Stimulated activated CD4-positive, alpha-beta T cell treated with anti-CD3 and anti-CD28 coated beads, Interleukin-15, amount 100 ng/mL, for 1 hour (primary cell): ENCODE results near the gene ZFAND6.
A peak's percentile ranks its signal among the peaks of the same experiment; 100 is the strongest.

Experiments
- DNase-seq, 2 donors: peaks; one replicate each; pipeline ENCODE4 v3.0.0-alpha.2; 2020; ENCODE audit warnings: low read depth in 1 of 2, low spot score in 1 of 2

Gene ZFAND6

DNA sequence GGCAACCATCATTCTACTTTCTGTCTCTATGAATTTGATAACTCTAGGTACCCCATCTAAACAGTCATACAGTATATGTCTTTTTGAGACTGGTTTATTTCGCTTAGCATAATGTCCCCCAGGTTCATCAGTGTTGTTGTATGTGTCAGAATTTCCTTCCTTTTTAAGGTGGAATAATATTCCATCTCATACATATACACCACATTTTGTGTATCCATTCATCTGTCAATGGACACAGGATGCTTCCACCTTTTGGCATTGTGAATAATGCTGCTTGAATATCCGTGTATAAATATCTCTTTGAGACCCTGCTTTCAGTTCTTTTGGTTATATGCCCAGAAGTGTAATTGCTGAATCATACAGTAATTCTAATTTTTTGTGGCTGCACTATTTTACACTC is 10.4 kb upstream of the ZFAND6 start:
- DNase-seq = no peak

- DNase-seq = no peak
Observed at GRCh38 chr15:80052597-80053304, 6.7 kb upstream of the ZFAND6 start.

DNA sequence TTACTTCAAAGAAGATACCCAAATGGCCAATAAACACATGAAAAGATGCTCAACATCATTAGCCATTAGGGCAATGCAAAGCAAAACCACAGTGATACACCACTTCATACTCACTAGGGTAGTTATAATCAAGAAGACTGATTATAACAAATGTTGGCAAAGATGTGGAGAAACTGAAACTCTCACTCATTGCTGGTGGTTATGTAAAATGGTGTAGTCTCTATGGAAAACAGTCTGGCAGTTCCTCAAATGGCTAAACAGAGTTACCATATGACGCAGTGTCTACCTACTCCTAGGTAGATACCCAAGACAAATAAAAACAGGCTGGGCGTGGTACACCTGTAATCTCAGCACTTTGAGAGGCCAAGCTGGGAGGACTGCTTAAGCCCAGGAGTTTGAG is 3.5 kb upstream of the ZFAND6 start:
- no peak for DNase-seq

GRCh38 chr15:80058044-80058443 is 1.4 kb upstream of the ZFAND6 start:
- DNase-seq = no peak

- peak in 1 of 2 donors; percentile 72 for DNase-seq
Observed at GRCh38 chr15:80059786-80060355, 395 bp downstream of the ZFAND6 start.

DNA sequence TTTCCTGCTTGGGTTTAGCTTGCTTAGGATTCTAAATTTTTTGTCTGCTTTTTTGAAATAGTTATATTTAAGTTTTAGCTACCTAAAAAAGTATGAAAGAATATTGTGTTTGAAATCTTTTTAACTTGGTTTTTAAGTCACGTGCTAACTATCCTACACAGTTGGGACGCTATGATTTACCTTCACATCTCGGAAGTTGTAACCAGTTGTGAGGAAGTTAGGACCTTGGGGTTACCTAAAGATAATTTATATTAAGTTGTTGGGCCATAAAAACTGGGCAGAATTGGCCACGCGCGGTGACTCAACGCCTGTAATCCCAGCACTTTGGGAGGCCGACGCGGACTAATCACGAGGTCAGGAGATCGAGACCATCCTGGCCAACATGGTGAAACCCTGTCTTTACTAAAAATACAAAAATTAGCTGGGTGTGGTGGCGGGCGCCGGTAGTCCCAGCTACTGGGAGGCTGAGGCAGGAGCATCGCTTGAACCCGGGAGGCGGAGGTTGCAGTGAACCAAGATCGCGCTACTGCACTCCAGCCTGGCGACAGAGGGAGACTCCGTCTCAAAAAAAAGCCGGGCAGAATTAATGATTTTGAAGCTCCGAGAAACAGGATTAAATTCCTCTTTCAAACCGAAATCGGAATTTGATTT is 1.0 kb downstream of the ZFAND6 start:
- no peak for DNase-seq

- no peak for DNase-seq
Observed at GRCh38 chr15:80061582-80061981, 2.1 kb downstream of the ZFAND6 start.

DNA sequence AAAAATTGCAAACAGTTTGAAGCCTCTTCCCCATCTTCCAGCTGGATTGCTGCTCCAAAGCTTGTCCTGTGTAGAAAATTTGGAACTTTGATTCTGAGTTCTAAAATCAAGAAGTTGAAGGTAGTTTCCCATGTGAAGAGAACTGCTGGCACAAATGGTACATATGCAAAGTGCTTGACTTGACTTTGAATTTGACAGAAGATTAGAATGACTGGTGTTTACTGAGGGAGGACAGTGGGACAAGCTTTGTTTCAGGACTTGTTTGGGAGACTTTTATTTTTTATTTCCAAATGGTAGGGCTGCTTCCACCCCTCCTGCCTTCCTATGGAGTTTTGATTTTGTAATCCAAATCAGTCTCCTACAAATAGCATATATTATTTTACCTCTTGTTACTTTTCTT is 7.4 kb downstream of the ZFAND6 start:
- no peak for DNase-seq

DNA sequence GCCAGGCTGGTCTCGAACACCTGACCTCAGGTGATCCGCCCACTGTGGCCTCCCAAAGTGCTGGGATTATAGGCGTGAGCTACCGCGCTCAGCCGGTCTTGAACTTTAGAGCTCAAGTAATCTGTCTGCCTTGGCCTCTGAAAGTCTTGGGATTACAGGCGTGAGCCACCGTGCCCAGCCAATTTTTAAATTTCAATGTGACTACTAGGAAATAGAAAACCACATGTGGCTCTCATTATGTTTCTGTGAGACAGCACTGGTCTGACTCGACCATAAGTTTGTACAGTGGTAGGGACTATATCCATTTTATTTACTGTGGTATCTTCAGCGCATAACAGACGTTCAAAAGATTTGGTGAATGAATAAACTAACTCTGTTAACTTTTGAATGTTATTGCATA is 9.1 kb downstream of the ZFAND6 start:
- DNase-seq = no peak

- no peak for DNase-seq
Observed at GRCh38 chr15:80070840-80071239, 11.4 kb downstream of the ZFAND6 start.

- DNase-seq = no peak
Observed at GRCh38 chr15:80071652-80072051, 12.2 kb downstream of the ZFAND6 start.

DNA sequence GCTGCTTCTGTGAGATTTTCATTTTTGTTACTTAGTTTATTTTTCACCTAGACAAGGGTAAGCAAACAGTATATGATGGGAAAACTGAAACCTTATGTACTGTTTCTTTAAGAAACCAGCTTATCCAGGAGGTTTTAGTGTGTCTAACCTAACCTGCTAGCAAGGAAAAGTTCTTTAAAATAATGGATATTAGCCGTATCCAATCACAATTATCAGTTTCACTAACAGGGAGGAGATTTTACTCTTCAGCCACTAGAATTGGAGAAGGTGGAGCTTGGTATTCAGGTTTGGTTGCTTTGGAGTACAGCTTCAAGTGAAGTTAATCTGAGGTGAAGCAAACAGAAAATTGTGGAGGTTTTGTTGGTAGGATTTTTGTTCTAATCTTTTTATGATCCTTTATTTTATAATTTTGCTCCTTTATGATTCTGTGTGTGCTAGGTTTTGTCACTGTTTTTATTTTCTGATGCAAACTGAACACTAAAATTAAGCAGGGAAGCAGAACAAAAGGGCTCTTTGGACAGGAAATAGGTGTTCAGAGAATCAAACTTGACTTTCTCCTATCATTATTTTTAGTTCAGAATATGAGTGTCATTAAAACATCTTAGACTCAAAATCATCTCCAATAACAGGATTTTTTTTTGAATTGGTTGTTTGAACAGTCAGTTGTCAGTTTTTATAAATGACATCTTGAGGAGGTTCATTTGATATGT is 13.0 kb downstream of the ZFAND6 start:
- DNase-seq = no peak

DNA sequence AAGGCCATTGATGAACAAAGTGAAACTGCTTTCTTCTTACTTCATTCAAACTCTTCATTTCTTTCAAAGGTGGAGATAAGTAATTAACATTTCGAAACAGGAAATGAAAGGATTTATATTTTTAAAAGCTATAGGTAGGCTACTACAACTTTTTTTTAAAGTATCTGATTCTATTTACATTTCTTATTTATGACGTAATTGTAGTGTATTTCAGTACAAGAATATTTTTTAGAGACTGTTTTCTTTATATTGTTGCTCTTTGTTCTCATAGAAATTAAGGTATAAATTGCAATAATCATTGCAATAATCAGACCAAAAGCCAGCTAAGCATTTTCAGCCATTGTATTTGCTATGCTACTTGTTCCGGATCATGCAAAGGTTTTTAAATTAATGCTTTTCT is 13.7 kb downstream of the ZFAND6 start:
- no peak for DNase-seq

- DNase-seq = no peak
Observed at GRCh38 chr15:80076321-80077318, 17.1 kb downstream of the ZFAND6 start.

- no peak for DNase-seq
Observed at GRCh38 chr15:80081390-80081789, 21.9 kb downstream of the ZFAND6 start.

GRCh38 chr15:80087104-80087503 is 27.6 kb downstream of the ZFAND6 start:
- DNase-seq = no peak

- DNase-seq = no peak
Observed at GRCh38 chr15:80090041-80090440, 30.6 kb downstream of the ZFAND6 start.

DNA sequence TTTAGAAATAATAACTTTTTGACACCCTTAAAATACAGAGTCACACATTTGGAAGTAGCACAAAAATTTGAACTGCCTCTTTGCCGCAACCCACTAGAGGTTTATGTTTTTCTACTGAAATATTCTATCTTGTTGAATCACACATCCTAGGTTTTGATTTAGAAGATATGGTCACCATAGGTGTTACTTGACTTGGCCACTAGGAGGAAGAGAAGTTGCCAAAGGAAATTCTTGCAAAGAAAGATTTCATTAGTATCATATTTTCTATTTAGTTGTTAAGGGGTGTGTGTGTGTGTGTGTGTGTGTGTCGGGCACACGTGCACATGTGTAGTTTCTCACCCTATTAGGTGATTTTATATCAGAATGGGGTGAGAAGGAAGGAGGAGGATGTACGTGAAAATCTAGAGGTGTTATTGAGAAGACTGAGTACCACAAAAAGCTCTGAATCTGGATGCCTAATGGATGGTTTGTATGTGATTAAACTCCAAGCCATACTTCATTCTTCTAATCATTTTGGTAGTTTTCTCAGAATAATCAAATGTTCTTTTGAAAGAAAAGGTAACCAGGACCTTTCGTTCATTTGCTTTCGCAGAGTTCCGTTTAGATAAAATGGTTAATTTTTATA is 31.5 kb downstream of the ZFAND6 start:
- no peak for DNase-seq

GRCh38 chr15:80093854-80094418 is 34.5 kb downstream of the ZFAND6 start:
- DNase-seq = no peak

- no peak for DNase-seq
Observed at GRCh38 chr15:80095511-80095910, 36.0 kb downstream of the ZFAND6 start.
